Tibial nerve (tissue), 4 donors: ENCODE data around the gene MAP2K6.

ENCODE experiments used
- EP300 ChIP-seq, 2 donors: sonication (generic); formaldehyde crosslinking; IDR thresholded peaks; one replicate each; pipeline ENCODE4 v1.6.1; 2017; ENCODE audit warnings: antibody characterized with exemption in 2 of 2, mild to moderate bottlenecking in 1 of 2
- POLR2A ChIP-seq, 2 donors: fragments of 450-650 bp; IDR thresholded peaks; one replicate each; pipeline ENCODE4 v1.6.1; 2017; ENCODE audit warnings: antibody characterized with exemption in 2 of 2, mild to moderate bottlenecking in 2 of 2, moderate library complexity in 2 of 2
- TF ChIP-seq, protein P1 (sequence below), 5 experiments: fragments of 200-600 bp in 3 of 5; fragments of 450-650 bp in 2 of 5; sonication (generic) in 3 of 5; IDR thresholded peaks; one replicate each; pipeline ENCODE4 v1.5.1; 2016 to 2019; ENCODE audit warnings: antibody characterized with exemption in 5 of 5, mild to moderate bottlenecking in 3 of 5, moderate library complexity in 2 of 5

DNA sequence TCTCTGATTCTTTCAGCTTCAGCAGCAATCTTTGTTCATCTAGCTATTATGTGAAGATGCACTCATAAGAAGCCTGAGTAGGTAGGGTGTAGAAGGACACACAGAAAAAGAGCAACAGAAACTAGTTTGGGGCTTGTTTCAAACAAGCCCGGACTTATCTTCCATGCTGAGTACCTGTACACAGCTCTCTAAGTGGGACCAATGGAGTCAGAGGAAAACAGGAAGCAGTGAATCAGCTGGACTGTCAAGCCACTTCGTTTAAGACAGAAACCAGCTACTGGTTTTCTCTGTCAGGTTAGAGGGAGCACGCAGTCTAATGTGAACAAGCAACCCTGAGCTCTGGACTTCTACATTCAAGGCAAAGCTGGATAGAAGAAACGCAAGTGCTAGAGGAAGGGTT is 16.0 kb downstream of the MAP2K6 start:
- TF ChIP-seq, protein P1, sequence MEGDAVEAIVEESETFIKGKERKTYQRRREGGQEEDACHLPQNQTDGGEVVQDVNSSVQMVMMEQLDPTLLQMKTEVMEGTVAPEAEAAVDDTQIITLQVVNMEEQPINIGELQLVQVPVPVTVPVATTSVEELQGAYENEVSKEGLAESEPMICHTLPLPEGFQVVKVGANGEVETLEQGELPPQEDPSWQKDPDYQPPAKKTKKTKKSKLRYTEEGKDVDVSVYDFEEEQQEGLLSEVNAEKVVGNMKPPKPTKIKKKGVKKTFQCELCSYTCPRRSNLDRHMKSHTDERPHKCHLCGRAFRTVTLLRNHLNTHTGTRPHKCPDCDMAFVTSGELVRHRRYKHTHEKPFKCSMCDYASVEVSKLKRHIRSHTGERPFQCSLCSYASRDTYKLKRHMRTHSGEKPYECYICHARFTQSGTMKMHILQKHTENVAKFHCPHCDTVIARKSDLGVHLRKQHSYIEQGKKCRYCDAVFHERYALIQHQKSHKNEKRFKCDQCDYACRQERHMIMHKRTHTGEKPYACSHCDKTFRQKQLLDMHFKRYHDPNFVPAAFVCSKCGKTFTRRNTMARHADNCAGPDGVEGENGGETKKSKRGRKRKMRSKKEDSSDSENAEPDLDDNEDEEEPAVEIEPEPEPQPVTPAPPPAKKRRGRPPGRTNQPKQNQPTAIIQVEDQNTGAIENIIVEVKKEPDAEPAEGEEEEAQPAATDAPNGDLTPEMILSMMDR (IDR thresholded peaks at IDR 0.05) = no peak
- no peak for TF ChIP-seq POLR2A (IDR thresholded peaks at IDR 0.05)
- TF ChIP-seq EP300 (IDR thresholded peaks at IDR 0.05) = no peak
